ENCODE data around the gene SLC6A9.

- TF ChIP-seq MYC (IDR thresholded peaks at IDR 0.05; ENCODE audit: low read depth, low read length): no peak
- TF ChIP-seq, protein P1, sequence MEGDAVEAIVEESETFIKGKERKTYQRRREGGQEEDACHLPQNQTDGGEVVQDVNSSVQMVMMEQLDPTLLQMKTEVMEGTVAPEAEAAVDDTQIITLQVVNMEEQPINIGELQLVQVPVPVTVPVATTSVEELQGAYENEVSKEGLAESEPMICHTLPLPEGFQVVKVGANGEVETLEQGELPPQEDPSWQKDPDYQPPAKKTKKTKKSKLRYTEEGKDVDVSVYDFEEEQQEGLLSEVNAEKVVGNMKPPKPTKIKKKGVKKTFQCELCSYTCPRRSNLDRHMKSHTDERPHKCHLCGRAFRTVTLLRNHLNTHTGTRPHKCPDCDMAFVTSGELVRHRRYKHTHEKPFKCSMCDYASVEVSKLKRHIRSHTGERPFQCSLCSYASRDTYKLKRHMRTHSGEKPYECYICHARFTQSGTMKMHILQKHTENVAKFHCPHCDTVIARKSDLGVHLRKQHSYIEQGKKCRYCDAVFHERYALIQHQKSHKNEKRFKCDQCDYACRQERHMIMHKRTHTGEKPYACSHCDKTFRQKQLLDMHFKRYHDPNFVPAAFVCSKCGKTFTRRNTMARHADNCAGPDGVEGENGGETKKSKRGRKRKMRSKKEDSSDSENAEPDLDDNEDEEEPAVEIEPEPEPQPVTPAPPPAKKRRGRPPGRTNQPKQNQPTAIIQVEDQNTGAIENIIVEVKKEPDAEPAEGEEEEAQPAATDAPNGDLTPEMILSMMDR (IDR thresholded peaks at IDR 0.05; ENCODE audit: low read depth, low read length): no peak
Observed at GRCh38 chr1:44034423-44034822, 3.2 kb upstream of the SLC6A9 start.

All from NB4 (cell line).